Measurements from ENCODE around the gene YPEL2.

The YPEL2 gene

DNA sequence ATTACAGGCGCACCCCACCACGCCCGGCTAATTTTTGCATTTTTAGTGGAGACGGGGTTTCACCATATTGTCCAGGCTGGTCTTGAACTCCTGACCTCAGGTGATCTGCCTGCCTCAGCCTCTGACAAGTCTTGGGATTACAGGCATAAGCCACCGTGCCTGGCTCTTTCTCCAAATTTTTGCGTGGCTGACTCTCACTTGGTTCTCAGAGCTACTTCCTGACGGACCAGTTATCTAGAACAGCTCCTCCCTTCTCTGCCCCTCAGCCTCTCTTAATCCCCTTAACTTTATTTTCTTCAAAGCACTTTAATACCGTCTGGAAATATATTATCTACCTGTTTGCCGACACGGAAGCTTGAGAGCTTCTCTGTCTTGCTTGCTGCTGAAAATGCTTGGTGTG lies 4.2 kb downstream of the YPEL2 start:
- H3K4me1 ChIP-seq (ENCODE audit: control extremely low read depth in 1 of 4, control insufficient read depth in 4 of 4, insufficient read depth in 4 of 4, low read length in 3 of 4), result peaks cover 9 to 21% (median 15%) of the 10 kb centered on the region in 4 experiments
- H3K36me3 ChIP-seq (ENCODE audit: control insufficient read depth in 4 of 4, insufficient read depth in 4 of 4, low read length in 3 of 4), result no peaks in the 10 kb centered on the region
- H3K27me3 ChIP-seq (replicated peaks in 2 of 5; ENCODE audit: control insufficient read depth in 4 of 5, insufficient read depth in 5 of 5, low read length in 4 of 5), result no peaks in the 10 kb centered on the region
- WGBS (ENCODE audit: insufficient coverage), result 97% methylated on average over 9 of the region's 10 CpGs
- no peak overlapping the region for H3K27ac ChIP-seq (ENCODE audit: insufficient read depth in 1 of 2, low read depth in 1 of 2, low read length in 2 of 2, poor library complexity in 1 of 2, severe bottlenecking in 2 of 2)
- H3K9me3 ChIP-seq (ENCODE audit: control extremely low read depth in 1 of 5, control insufficient read depth in 4 of 5, insufficient read depth in 2 of 5, low read depth in 1 of 5, low read length in 4 of 5), result no peaks in the 10 kb centered on the region
- POLR2A ChIA-PET, result interaction anchor here (0.6 kb wide), 1 partner anchor 59 kb away, joined by 6 read pairs; no protein-coding TSS in a partner anchor
- no peak for DNase-seq
- CTCF ChIA-PET, result interaction anchor here (1.0 to 1.6 kb wide), 5 partner anchors 10 to 106 kb away, joined by 3 to 6 read pairs (median 5); no protein-coding TSS in a partner anchor
- no peak overlapping the region for H3K4me3 ChIP-seq (ENCODE audit: control insufficient read depth in 1 of 7, extremely low read depth in 1 of 7, insufficient read depth in 4 of 7, low read depth in 2 of 7, low read length in 6 of 7)

DNA sequence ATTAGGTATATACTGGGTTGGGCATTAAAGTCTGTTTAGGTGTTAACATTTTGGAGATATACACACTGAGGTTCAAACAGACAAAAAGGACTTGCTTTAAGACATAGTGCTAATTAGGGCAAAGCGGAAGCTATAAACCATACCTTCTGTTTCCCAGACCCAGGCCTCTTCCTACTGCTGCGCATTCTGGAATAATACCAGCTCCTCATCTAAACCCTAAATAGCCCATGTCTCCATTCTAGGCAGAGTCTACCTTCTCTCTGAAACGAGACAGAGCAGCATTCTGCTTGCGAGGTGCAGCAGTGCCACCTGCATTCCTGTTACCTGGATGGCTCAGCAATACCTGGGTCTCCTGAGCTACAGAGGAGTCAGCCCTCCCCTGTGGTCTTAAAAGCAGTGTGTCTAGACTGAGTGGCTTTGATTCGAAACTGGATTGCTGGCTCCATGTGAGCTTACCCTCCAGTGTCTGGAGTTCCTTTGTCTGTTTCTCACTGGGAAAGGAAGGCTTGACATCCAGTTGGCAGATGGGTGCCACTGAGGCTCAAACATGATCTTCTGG lies 6.4 kb downstream of the YPEL2 start:
- 79% methylated on average over 5 of the region's 5 CpGs for WGBS (ENCODE audit: insufficient coverage)
- Histone ChIP-seq H3K27ac (ENCODE audit: insufficient read depth in 1 of 2, low read depth in 1 of 2, low read length in 2 of 2, poor library complexity in 1 of 2, severe bottlenecking in 2 of 2) (no peak overlapping the region), H3K9me3 (ENCODE audit: control extremely low read depth in 1 of 5, control insufficient read depth in 4 of 5, insufficient read depth in 2 of 5, low read depth in 1 of 5, low read length in 4 of 5) (no peaks in the 10 kb centered on the region), H3K36me3 (ENCODE audit: control insufficient read depth in 4 of 4, insufficient read depth in 4 of 4, low read length in 3 of 4) (no peaks in the 10 kb centered on the region), H3K27me3 (replicated peaks in 2 of 5; ENCODE audit: control insufficient read depth in 4 of 5, insufficient read depth in 5 of 5, low read length in 4 of 5) (no peaks in the 10 kb centered on the region), H3K4me3 (ENCODE audit: control insufficient read depth in 1 of 7, extremely low read depth in 1 of 7, insufficient read depth in 4 of 7, low read depth in 2 of 7, low read length in 6 of 7) (no peak overlapping the region), H3K4me1 (ENCODE audit: control extremely low read depth in 1 of 4, control insufficient read depth in 4 of 4, insufficient read depth in 4 of 4, low read length in 3 of 4) (peaks cover 3 to 14% (median 9%) of the 10 kb centered on the region in 4 experiments)
- ChIA-PET CTCF (interaction anchor here (0.8 to 1.3 kb wide), 3 partner anchors 8 to 183 kb away, joined by 3 to 4 read pairs (median 3); no protein-coding TSS in a partner anchor), POLR2A (no interaction called here)
- no peak for DNase-seq

DNA sequence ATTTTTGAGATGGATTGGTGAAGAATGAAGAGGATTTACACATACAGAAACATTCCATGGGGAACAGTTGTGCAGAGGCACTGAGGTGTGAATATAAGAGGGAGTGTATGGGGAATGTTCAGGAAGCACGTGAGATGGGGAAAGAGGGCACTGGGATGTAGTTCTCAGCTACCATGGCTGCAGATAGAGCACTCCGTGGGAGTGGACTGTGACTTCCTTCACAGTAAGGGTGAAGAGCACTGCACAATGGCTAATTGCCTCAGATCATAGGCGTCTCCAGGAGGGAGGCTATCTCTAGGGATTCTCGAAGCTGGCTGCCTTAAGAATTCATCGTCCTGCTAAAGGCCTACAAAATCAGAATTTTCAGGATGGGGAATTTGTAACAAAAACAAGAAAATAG lies 7.0 kb downstream of the YPEL2 start:
- Histone ChIP-seq H3K4me3 (ENCODE audit: control insufficient read depth in 1 of 7, extremely low read depth in 1 of 7, insufficient read depth in 4 of 7, low read depth in 2 of 7, low read length in 6 of 7) (no peak overlapping the region), H3K27me3 (replicated peaks in 2 of 5; ENCODE audit: control insufficient read depth in 4 of 5, insufficient read depth in 5 of 5, low read length in 4 of 5) (no peaks in the 10 kb centered on the region), H3K4me1 (ENCODE audit: control extremely low read depth in 1 of 4, control insufficient read depth in 4 of 4, insufficient read depth in 4 of 4, low read length in 3 of 4) (peaks cover 0 to 7% (median 2%) of the 10 kb centered on the region in 4 experiments), H3K9me3 (ENCODE audit: control extremely low read depth in 1 of 5, control insufficient read depth in 4 of 5, insufficient read depth in 2 of 5, low read depth in 1 of 5, low read length in 4 of 5) (no peaks in the 10 kb centered on the region), H3K27ac (ENCODE audit: insufficient read depth in 1 of 2, low read depth in 1 of 2, low read length in 2 of 2, poor library complexity in 1 of 2, severe bottlenecking in 2 of 2) (no peak overlapping the region), H3K36me3 (ENCODE audit: control insufficient read depth in 4 of 4, insufficient read depth in 4 of 4, low read length in 3 of 4) (no peaks in the 10 kb centered on the region)
- DNase-seq, result no peak
- ChIA-PET POLR2A (no interaction called here), CTCF (interaction anchor here (0.6 to 2.7 kb wide), 3 partner anchors 9 to 101 kb away, joined by 4 to 9 read pairs (median 4); no protein-coding TSS in a partner anchor)
- WGBS (ENCODE audit: insufficient coverage), result 90% methylated on average over 2 of the region's 5 CpGs

DNA sequence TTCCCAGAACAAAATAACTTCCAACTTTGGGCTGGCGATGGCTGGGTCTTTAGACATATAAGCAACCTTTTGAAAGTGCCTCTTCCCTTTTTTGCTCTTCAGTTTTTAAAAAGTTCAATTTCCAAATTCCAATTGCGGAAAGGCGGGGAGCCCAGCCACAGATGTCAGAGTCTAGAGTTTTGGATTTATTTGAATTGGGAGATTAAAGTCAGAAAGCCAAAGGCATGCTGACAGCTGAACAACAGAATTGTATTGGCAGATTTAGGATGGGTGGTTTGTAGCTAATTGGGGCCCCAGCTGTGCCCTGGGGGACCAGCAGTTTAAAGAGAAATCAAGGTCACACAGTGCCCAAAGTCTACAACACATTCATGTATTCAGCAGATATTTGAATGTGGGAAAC lies 10.5 kb downstream of the YPEL2 start:
- no peaks in the 10 kb centered on the region for H3K9me3 ChIP-seq (ENCODE audit: control extremely low read depth in 1 of 5, control insufficient read depth in 4 of 5, insufficient read depth in 2 of 5, low read depth in 1 of 5, low read length in 4 of 5)
- no peak overlapping the region for H3K4me3 ChIP-seq (ENCODE audit: control insufficient read depth in 1 of 7, extremely low read depth in 1 of 7, insufficient read depth in 4 of 7, low read depth in 2 of 7, low read length in 6 of 7)
- peaks cover 0 to 3% (median 0%) of the 10 kb centered on the region in 4 experiments for H3K4me1 ChIP-seq (ENCODE audit: control extremely low read depth in 1 of 4, control insufficient read depth in 4 of 4, insufficient read depth in 4 of 4, low read length in 3 of 4)
- no peak overlapping the region for H3K27ac ChIP-seq (ENCODE audit: insufficient read depth in 1 of 2, low read depth in 1 of 2, low read length in 2 of 2, poor library complexity in 1 of 2, severe bottlenecking in 2 of 2)
- ChIA-PET CTCF (no interaction called here), POLR2A (no interaction called here)
- WGBS (ENCODE audit: insufficient coverage), result 100% methylated on average over 2 of the region's 3 CpGs
- H3K36me3 ChIP-seq (ENCODE audit: control insufficient read depth in 4 of 4, insufficient read depth in 4 of 4, low read length in 3 of 4), result no peaks in the 10 kb centered on the region
- DNase-seq, result no peak
- no peaks in the 10 kb centered on the region for H3K27me3 ChIP-seq (replicated peaks in 2 of 5; ENCODE audit: control insufficient read depth in 4 of 5, insufficient read depth in 5 of 5, low read length in 4 of 5)

DNA sequence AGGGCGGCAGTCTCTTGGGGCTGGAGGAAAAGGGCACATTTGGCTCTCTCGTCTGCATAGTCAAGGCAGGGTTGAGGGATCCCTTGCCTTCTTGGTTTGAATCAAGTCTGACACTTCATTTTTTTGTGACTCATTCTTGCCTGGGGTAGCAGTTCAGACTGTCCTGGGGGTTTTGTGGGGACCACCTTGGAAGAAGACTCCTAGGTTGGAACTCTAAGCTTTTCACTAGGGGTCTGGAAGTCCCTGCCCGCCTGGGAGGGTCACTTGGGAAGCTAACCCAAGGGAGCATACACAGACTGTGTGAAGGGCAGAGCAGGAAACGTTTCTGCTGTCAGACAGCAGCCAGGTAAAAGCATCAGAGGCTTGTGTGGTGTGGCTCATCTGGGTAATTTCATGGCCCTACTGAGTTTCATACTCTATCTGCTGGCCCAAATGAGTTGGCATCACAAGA lies 11.3 kb downstream of the YPEL2 start:
- Histone ChIP-seq H3K36me3 (ENCODE audit: control insufficient read depth in 4 of 4, insufficient read depth in 4 of 4, low read length in 3 of 4) (no peaks in the 10 kb centered on the region), H3K4me1 (ENCODE audit: control extremely low read depth in 1 of 4, control insufficient read depth in 4 of 4, insufficient read depth in 4 of 4, low read length in 3 of 4) (peaks cover 0 to 3% (median 0%) of the 10 kb centered on the region in 4 experiments), H3K9me3 (ENCODE audit: control extremely low read depth in 1 of 5, control insufficient read depth in 4 of 5, insufficient read depth in 2 of 5, low read depth in 1 of 5, low read length in 4 of 5) (no peaks in the 10 kb centered on the region), H3K27me3 (replicated peaks in 2 of 5; ENCODE audit: control insufficient read depth in 4 of 5, insufficient read depth in 5 of 5, low read length in 4 of 5) (no peaks in the 10 kb centered on the region), H3K27ac (ENCODE audit: insufficient read depth in 1 of 2, low read depth in 1 of 2, low read length in 2 of 2, poor library complexity in 1 of 2, severe bottlenecking in 2 of 2) (no peak overlapping the region), H3K4me3 (ENCODE audit: control insufficient read depth in 1 of 7, extremely low read depth in 1 of 7, insufficient read depth in 4 of 7, low read depth in 2 of 7, low read length in 6 of 7) (no peak overlapping the region)
- CTCF ChIA-PET, result interaction anchor here (0.9 to 1.2 kb wide), 2 partner anchors 19 to 102 kb away, joined by 3 read pairs; no protein-coding TSS in a partner anchor
- POLR2A ChIA-PET, result interaction anchor here (0.6 kb wide), 1 partner anchor 348 kb away, joined by 3 read pairs; no protein-coding TSS in a partner anchor
- DNase-seq, result no peak
- 95% methylated on average over 4 of the region's 4 CpGs for WGBS (ENCODE audit: insufficient coverage)

DNA sequence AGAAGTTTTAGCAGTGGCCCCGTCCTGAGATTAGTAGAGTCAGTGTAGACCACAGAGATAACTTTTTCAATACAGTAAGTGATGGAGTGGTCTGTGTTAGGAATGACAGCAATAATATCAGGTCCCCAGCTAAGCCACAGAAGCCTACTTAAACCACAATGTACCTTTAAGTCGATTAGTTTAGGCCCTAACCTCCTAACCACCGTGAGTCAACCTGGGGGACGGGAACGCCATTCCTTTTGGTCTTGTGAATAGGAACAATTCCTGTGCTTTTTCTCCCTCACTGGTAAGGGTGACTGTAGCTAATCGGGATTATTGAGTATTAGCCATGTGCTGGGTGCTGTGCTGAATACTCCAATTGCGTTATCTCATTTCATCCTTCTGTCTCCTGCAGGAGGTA lies 14.0 kb downstream of the YPEL2 start:
- Histone ChIP-seq H3K4me1 (ENCODE audit: control extremely low read depth in 1 of 4, control insufficient read depth in 4 of 4, insufficient read depth in 4 of 4, low read length in 3 of 4) (no peaks in the 10 kb centered on the region), H3K9me3 (ENCODE audit: control extremely low read depth in 1 of 5, control insufficient read depth in 4 of 5, insufficient read depth in 2 of 5, low read depth in 1 of 5, low read length in 4 of 5) (no peaks in the 10 kb centered on the region), H3K27me3 (replicated peaks in 2 of 5; ENCODE audit: control insufficient read depth in 4 of 5, insufficient read depth in 5 of 5, low read length in 4 of 5) (no peaks in the 10 kb centered on the region), H3K36me3 (ENCODE audit: control insufficient read depth in 4 of 4, insufficient read depth in 4 of 4, low read length in 3 of 4) (no peaks in the 10 kb centered on the region), H3K27ac (ENCODE audit: insufficient read depth in 1 of 2, low read depth in 1 of 2, low read length in 2 of 2, poor library complexity in 1 of 2, severe bottlenecking in 2 of 2) (no peak overlapping the region), H3K4me3 (ENCODE audit: control insufficient read depth in 1 of 7, extremely low read depth in 1 of 7, insufficient read depth in 4 of 7, low read depth in 2 of 7, low read length in 6 of 7) (no peak overlapping the region)
- no peak for DNase-seq
- CTCF ChIA-PET, result interaction anchor here (0.8 to 0.9 kb wide), 2 partner anchors 9 to 33 kb away, joined by 3 read pairs; no protein-coding TSS in a partner anchor
- POLR2A ChIA-PET, result no interaction called here
- 94% methylated on average over 5 of the region's 7 CpGs for WGBS (ENCODE audit: insufficient coverage)

DNA sequence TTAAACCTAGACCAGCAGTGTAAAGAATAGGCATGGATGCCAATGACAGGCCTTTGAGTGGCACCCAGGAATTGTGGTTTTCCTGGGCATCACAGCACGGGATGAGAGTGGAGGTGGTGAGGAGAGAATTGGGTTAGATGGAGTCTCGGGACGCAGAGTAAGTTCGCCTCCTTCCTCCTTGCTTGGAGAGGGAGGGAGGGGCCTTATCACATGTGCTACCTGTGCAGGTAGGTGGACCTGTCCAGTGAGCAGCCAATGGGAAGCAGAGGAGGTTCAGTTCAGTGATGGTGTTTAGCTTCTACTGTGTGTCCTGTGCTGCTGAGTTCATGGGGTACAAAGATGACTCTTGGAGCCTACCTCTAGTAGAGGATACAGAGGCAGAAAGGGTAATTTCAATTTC lies 14.9 kb downstream of the YPEL2 start:
- Histone ChIP-seq H3K4me1 (ENCODE audit: control extremely low read depth in 1 of 4, control insufficient read depth in 4 of 4, insufficient read depth in 4 of 4, low read length in 3 of 4) (no peaks in the 10 kb centered on the region), H3K36me3 (ENCODE audit: control insufficient read depth in 4 of 4, insufficient read depth in 4 of 4, low read length in 3 of 4) (peaks cover 0 to 3% (median 0%) of the 10 kb centered on the region in 4 experiments), H3K9me3 (ENCODE audit: control extremely low read depth in 1 of 5, control insufficient read depth in 4 of 5, insufficient read depth in 2 of 5, low read depth in 1 of 5, low read length in 4 of 5) (no peaks in the 10 kb centered on the region), H3K4me3 (ENCODE audit: control insufficient read depth in 1 of 7, extremely low read depth in 1 of 7, insufficient read depth in 4 of 7, low read depth in 2 of 7, low read length in 6 of 7) (no peak overlapping the region), H3K27me3 (replicated peaks in 2 of 5; ENCODE audit: control insufficient read depth in 4 of 5, insufficient read depth in 5 of 5, low read length in 4 of 5) (no peaks in the 10 kb centered on the region), H3K27ac (ENCODE audit: insufficient read depth in 1 of 2, low read depth in 1 of 2, low read length in 2 of 2, poor library complexity in 1 of 2, severe bottlenecking in 2 of 2) (no peak overlapping the region)
- DNase-seq, result no peak
- WGBS (ENCODE audit: insufficient coverage), result 93% methylated on average over 4 of the region's 4 CpGs
- ChIA-PET POLR2A (no interaction called here), CTCF (interaction anchor here (0.8 to 1.3 kb wide), 2 partner anchors 10 to 33 kb away, joined by 3 read pairs; no protein-coding TSS in a partner anchor)
